Trophoblast cell (in vitro differentiated cells and primary cell): ENCODE measurements around the gene THAP4.

ENCODE experiments used
- DNase-seq, 2 donors: peaks; one replicate each; pipeline ENCODE4 v3.0.0-alpha.2; 2016
- H2AFZ ChIP-seq: 2 replicates; pipeline ENCODE4 v1.6.1; 2013; ENCODE audit warnings: low read length, moderate library complexity, mild to moderate bottlenecking; ENCODE audit not compliant: insufficient read depth, poor library complexity
- H2AK5ac ChIP-seq: 2 replicates; pipeline ENCODE4 v1.6.1; 2013; ENCODE audit warnings: mild to moderate bottlenecking, low read length
- H2BK120ac ChIP-seq: 2 replicates; pipeline ENCODE4 v1.6.1; 2013; ENCODE audit warnings: low read length, mild to moderate bottlenecking, moderate library complexity; ENCODE audit not compliant: insufficient read depth, poor library complexity
- H2BK12ac ChIP-seq: 2 replicates; pipeline ENCODE4 v1.6.1; 2013; ENCODE audit warnings: mild to moderate bottlenecking, low read length, moderate library complexity
- H2BK5ac ChIP-seq: 2 replicates; pipeline ENCODE4 v1.6.1; 2013; ENCODE audit warnings: low read length, low read depth, moderate library complexity, mild to moderate bottlenecking; ENCODE audit not compliant: poor library complexity
- H3K14ac ChIP-seq: 2 replicates; pipeline ENCODE4 v1.6.1; 2013; ENCODE audit warnings: mild to moderate bottlenecking, low read length
- H3K18ac ChIP-seq: 2 replicates; pipeline ENCODE4 v1.6.1; 2013; ENCODE audit warnings: mild to moderate bottlenecking, low read length
- H3K23ac ChIP-seq: 2 replicates; pipeline ENCODE4 v1.6.1; 2013; ENCODE audit warnings: low read length
- H3K27ac ChIP-seq: 2 replicates; pipeline ENCODE4 v1.5.1; 2013; ENCODE audit warnings: low read depth, mild to moderate bottlenecking, inconsistent platforms, low read length, moderate library complexity
- H3K27me3 ChIP-seq: 2 replicates; pipeline ENCODE4 v1.6.1; 2013; ENCODE audit warnings: inconsistent platforms, mild to moderate bottlenecking, low read length, moderate library complexity; ENCODE audit not compliant: insufficient read depth
- H3K36me3 ChIP-seq, 2 experiments: 1 replicate in 1 of 2; 2 replicates in 1 of 2; pipeline ENCODE4 v1.6.1; 2013; ENCODE audit warnings: low read length in 2 of 2, mild to moderate bottlenecking in 2 of 2, moderate library complexity in 1 of 2; ENCODE audit not compliant: insufficient read depth in 2 of 2, control insufficient read depth in 1 of 2
- H3K4ac ChIP-seq: 2 replicates; pipeline ENCODE4 v1.6.1; 2013; ENCODE audit warnings: low read depth, mild to moderate bottlenecking, low read length, moderate library complexity
- H3K4me1 ChIP-seq, 2 experiments: 1 replicate in 1 of 2; 2 replicates in 1 of 2; pipeline ENCODE4 v1.6.1; 2013; ENCODE audit warnings: low read length in 2 of 2, mild to moderate bottlenecking in 2 of 2, moderate library complexity in 1 of 2; ENCODE audit not compliant: insufficient read depth in 2 of 2, control insufficient read depth in 1 of 2
- H3K4me2 ChIP-seq: 2 replicates; pipeline ENCODE4 v1.6.1; 2013; ENCODE audit warnings: inconsistent platforms, mild to moderate bottlenecking, low read length, moderate library complexity
- H3K4me3 ChIP-seq: 2 replicates; pipeline ENCODE4 v1.5.1; 2013; ENCODE audit warnings: mild to moderate bottlenecking, low read depth, low read length, inconsistent platforms
- H3K79me1 ChIP-seq: one replicate; pipeline ENCODE4 v1.6.1; 2013; ENCODE audit warnings: low read length
- H3K79me2 ChIP-seq: 2 replicates; pipeline ENCODE4 v1.6.1; 2013; ENCODE audit warnings: low read length, mild to moderate bottlenecking; ENCODE audit not compliant: control insufficient read depth, insufficient read depth, poor library complexity
- H3K9ac ChIP-seq: 2 replicates; pipeline ENCODE4 v1.6.1; 2013; ENCODE audit warnings: mild to moderate bottlenecking, low read length
- H3K9me3 ChIP-seq: 2 replicates; pipeline ENCODE4 v1.6.1; 2013; ENCODE audit warnings: low read depth, mild to moderate bottlenecking, control low read depth, inconsistent platforms, low read length; ENCODE audit not compliant: insufficient read depth
- H4K12ac ChIP-seq: 2 replicates; pipeline ENCODE4 v1.6.1; 2013; ENCODE audit warnings: low read depth, mild to moderate bottlenecking, low read length, moderate library complexity
- H4K8ac ChIP-seq: 2 replicates; pipeline ENCODE4 v1.6.1; 2013; ENCODE audit warnings: low read depth, mild to moderate bottlenecking, low read length, moderate library complexity
- H4K91ac ChIP-seq: one replicate; pipeline ENCODE4 v1.6.1; 2013; ENCODE audit warnings: low read depth, mild to moderate bottlenecking, low read length, moderate library complexity
- WGBS: extraction: QIAGEN DNeasy Blood & Tissue Kit; methylation state at CpG from one replicate; pipeline ENCODE4 v1.1.7; 2013; ENCODE audit warnings: missing lambda C conversion rate; ENCODE audit not compliant: insufficient read length, insufficient coverage; ENCODE audit errors: extremely low coverage; 5-methylcytosine and 5-hydroxymethylcytosine counted together

The THAP4 gene

DNA sequence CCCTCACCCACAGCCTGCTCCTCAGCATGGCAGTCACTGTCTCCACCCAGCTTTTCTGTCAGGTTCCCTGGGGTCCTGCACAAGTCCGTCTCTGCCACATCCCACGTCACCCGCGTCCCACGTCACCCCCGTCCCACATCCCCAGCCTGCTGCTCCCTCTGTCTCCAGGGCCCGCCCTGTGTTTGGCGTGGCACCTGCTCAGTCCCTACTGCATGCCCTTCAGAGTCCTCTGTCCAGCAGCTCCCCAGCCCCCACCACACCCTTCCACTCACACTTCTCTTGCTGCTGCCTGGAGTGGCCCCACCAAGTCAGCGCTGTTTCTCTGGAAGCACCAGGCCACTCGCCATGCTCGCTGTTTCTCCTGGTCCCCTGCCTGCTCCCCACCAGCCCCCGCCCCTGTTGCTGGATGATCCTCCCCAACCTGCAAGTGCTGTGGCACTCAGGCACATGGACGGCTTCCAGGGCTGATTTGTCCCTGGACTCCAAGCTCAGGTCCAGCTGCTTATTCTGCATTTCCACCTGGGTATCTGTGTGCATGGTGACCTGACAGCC lies 19.3 kb upstream of the THAP4 start:
- Histone ChIP-seq H2BK12ac (no peak overlapping the region), H3K27ac (no peak overlapping the region), H4K91ac (no peak overlapping the region), H4K12ac (no peak overlapping the region), H2BK120ac (no peak overlapping the region), H3K14ac (no peak overlapping the region), H2BK5ac (no peak overlapping the region), H3K4me2 (no peak overlapping the region), H3K23ac (no peak overlapping the region), H3K4ac (no peak overlapping the region), H3K18ac (no peak overlapping the region), H3K79me1 (no peaks in the 10 kb centered on the region), H3K36me3 (peaks cover 59 to 76% of the 10 kb centered on the region in 2 experiments), H3K79me2 (no peaks in the 10 kb centered on the region), H3K4me1 (peaks cover 3 to 10% of the 10 kb centered on the region in 2 experiments), H3K9me3 (peaks cover 2% of the 10 kb centered on the region), H2AK5ac (no peak overlapping the region), H3K27me3 (no peaks in the 10 kb centered on the region), H3K4me3 (no peak overlapping the region), H4K8ac (no peak overlapping the region), H3K9ac (no peak overlapping the region), H2AFZ (no peak overlapping the region)
- no CpG with 5 or more reads among the region's 13 CpGs for WGBS
- no peak for DNase-seq

DNA sequence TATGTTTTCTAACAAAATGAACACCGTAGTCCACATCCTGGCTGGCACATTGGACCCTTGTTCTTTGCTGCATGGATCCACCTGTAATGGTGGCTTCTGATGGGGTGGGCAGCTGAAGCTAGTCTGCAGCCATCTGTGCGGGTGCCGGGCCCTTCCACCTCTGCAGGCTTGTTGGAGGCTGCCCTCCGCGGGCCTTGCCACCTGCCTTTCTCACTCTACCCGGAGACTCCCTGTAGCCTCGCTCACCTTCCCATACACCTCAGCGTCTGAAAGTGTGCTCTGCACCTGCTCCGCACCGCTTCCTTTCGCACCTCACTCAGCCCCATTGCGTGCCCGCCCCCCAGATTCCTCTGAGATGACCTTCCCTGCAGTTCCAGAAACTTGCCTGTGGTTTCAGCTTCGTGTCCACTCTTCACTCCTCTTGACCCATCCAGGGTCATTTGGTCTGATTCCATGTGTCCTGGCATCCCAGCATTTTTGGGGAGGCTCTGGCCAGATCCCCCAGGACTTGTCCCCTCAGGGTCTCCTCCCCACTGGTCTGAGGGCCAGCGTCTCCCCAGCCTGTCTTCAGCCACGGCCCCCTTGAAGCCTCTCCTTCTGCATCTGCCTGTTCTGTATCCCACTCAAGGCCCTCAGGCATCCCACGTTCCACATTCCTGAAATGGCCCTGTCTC lies 18.7 kb upstream of the THAP4 start:
- Histone ChIP-seq H3K27ac (no peak overlapping the region), H3K27me3 (no peaks in the 10 kb centered on the region), H2AK5ac (no peak overlapping the region), H3K14ac (no peak overlapping the region), H3K18ac (no peak overlapping the region), H3K9ac (no peak overlapping the region), H2BK120ac (no peak overlapping the region), H3K4ac (no peak overlapping the region), H2BK5ac (no peak overlapping the region), H2BK12ac (no peak overlapping the region), H3K4me1 (peaks cover 3 to 10% of the 10 kb centered on the region in 2 experiments), H3K36me3 (peaks cover 54 to 71% of the 10 kb centered on the region in 2 experiments), H3K9me3 (peaks cover under 1% of the 10 kb centered on the region), H3K79me2 (no peaks in the 10 kb centered on the region), H3K79me1 (no peaks in the 10 kb centered on the region), H4K91ac (no peak overlapping the region), H3K23ac (no peak overlapping the region), H4K8ac (no peak overlapping the region), H4K12ac (no peak overlapping the region), H3K4me2 (no peak overlapping the region), H3K4me3 (no peak overlapping the region), H2AFZ (no peak overlapping the region)
- WGBS, result no CpG with 5 or more reads among the region's 17 CpGs
- no peak for DNase-seq

- Histone ChIP-seq H3K79me2 (no peaks in the 10 kb centered on the region), H4K8ac (no peak overlapping the region), H2BK120ac (no peak overlapping the region), H3K4me3 (no peak overlapping the region), H3K4me2 (no peak overlapping the region), H3K4me1 (peaks cover 3 to 10% of the 10 kb centered on the region in 2 experiments), H3K4ac (no peak overlapping the region), H2BK5ac (no peak overlapping the region), H2BK12ac (no peak overlapping the region), H4K91ac (no peak overlapping the region), H3K27me3 (no peaks in the 10 kb centered on the region), H3K9ac (no peak overlapping the region), H3K9me3 (no peaks in the 10 kb centered on the region), H3K14ac (no peak overlapping the region), H3K27ac (no peak overlapping the region), H3K79me1 (no peaks in the 10 kb centered on the region), H3K18ac (no peak overlapping the region), H3K36me3 (peaks cover 49 to 67% of the 10 kb centered on the region in 2 experiments), H2AFZ (no peak overlapping the region), H4K12ac (no peak overlapping the region), H3K23ac (no peak overlapping the region), H2AK5ac (no peak overlapping the region)
- no CpG with 5 or more reads among the region's 12 CpGs for WGBS
- no peak for DNase-seq
Observed at GRCh38 chr2:241654551-241654950, 17.6 kb upstream of the THAP4 start.

DNA sequence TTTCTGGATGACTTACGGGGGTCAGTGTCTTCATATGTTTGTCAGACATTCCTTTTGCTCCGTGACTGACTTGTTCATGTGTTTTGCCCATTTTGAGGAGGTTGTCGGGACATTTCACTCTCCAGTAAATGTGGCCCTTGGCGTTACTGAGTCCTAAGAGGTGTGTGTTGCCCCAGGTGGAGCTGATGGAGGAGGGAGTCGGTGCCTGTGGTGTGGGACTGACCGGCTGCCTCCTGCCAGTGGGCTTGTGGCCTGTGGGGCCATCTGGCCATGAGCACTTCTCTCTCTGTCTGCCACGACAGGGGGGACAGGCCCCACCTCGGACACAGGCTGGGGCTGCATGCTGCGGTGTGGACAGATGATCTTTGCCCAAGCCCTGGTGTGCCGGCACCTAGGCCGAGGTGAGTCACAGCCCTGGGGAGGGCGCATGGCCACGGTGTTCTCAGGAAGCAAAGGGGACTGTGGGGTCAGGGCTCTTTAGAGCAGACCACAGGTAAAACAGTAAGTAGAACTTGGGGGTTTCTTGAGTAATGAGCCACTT lies 16.3 kb upstream of the THAP4 start:
- Histone ChIP-seq H3K27me3 (no peaks in the 10 kb centered on the region), H4K8ac (no peak overlapping the region), H2AK5ac (no peak overlapping the region), H3K9me3 (no peaks in the 10 kb centered on the region), H3K9ac (no peak overlapping the region), H3K18ac (no peak overlapping the region), H3K79me2 (peaks cover 2% of the 10 kb centered on the region), H3K4me1 (peaks cover 3 to 5% of the 10 kb centered on the region in 2 experiments), H3K36me3 (peaks cover 40 to 55% of the 10 kb centered on the region in 2 experiments), H2BK5ac (no peak overlapping the region), H2BK12ac (no peak overlapping the region), H3K79me1 (no peaks in the 10 kb centered on the region), H3K4ac (no peak overlapping the region), H3K27ac (no peak overlapping the region), H3K23ac (no peak overlapping the region), H2AFZ (no peak overlapping the region), H3K14ac (no peak overlapping the region), H4K91ac (no peak overlapping the region), H2BK120ac (no peak overlapping the region), H3K4me3 (no peak overlapping the region), H4K12ac (no peak overlapping the region), H3K4me2 (no peak overlapping the region)
- no peak for DNase-seq
- WGBS, result no CpG with 5 or more reads among the region's 13 CpGs
